NB4 (cell line): Measurements from ENCODE around the gene PSENEN.

ENCODE experiments used
- DNase-seq: peaks from one replicate; pipeline ENCODE4 v3.0.0; 2010; ENCODE audit warnings: low read depth
- H3K4me3 ChIP-seq: one replicate; pipeline ENCODE4 v1.5.1; 2011; ENCODE audit warnings: mild to moderate bottlenecking, low read depth, low read length, moderate library complexity
- MYC ChIP-seq: IDR thresholded peaks from 2 replicates; pipeline ENCODE4 v1.6.1; 2011; ENCODE audit warnings: low read depth, low read length
- POLR2A ChIP-seq: IDR thresholded peaks from 2 replicates; pipeline ENCODE4 v1.6.1; 2011; ENCODE audit warnings: mild to moderate bottlenecking; ENCODE audit not compliant: insufficient read length; ENCODE audit errors: extremely low read depth
- TF ChIP-seq, protein P1 (sequence below): IDR thresholded peaks from 2 replicates; pipeline ENCODE4 v1.6.1; 2011; ENCODE audit warnings: low read depth, low read length
- TF ChIP-seq, protein P2 (sequence below): IDR thresholded peaks from one replicate; pipeline ENCODE4 v1.5.1; 2012; ENCODE audit warnings: low read depth, low read length

PSENEN gene

DNA sequence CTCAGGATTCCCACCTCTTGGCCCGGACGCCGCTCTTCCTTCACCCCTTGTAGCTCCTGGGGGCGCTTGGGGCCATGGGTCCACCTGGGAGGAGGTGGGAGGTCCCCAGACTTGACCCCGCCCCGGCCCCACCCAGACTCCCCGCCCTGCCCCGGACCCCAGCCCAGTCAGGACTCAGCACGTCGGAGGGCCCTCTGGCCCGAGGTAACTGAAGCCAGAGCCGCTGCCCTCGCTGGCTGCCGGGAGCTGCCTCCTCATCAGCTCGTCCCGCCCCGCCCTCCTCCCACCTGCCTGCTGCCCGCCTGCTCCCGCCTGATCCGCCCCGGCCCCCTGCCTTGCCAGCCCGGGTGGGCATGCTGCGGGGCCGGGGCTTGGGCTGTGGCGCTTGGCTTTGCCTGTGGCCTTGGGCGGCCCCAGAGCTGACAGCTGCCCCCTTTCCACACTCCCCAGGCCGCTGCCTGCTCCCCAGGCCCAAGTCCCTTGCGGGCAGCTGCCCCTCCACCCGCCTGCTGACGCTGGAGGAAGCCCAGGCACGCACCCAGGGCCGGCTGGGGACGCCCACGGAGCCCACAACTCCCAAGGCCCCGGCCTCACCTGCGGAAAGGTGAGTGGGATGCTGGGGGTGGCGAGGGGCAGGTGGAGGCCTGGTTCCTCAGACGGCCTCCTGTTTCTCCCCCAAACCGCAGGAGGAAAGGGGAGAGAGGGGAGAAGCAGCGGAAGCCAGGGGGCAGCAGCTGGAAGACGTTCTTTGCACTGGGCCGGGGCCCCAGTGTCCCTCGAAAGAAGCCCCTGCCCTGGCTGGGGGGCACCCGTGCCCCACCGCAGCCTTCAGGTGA, 39.3 kb downstream of the PSENEN start:
- H3K4me3 ChIP-seq, result no peak overlapping the region
- TF ChIP-seq MYC, result no peak
- TF ChIP-seq, protein P1, sequence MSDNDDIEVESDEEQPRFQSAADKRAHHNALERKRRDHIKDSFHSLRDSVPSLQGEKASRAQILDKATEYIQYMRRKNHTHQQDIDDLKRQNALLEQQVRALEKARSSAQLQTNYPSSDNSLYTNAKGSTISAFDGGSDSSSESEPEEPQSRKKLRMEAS, result no peak
- TF ChIP-seq POLR2A, result no peak
- TF ChIP-seq, protein P2, sequence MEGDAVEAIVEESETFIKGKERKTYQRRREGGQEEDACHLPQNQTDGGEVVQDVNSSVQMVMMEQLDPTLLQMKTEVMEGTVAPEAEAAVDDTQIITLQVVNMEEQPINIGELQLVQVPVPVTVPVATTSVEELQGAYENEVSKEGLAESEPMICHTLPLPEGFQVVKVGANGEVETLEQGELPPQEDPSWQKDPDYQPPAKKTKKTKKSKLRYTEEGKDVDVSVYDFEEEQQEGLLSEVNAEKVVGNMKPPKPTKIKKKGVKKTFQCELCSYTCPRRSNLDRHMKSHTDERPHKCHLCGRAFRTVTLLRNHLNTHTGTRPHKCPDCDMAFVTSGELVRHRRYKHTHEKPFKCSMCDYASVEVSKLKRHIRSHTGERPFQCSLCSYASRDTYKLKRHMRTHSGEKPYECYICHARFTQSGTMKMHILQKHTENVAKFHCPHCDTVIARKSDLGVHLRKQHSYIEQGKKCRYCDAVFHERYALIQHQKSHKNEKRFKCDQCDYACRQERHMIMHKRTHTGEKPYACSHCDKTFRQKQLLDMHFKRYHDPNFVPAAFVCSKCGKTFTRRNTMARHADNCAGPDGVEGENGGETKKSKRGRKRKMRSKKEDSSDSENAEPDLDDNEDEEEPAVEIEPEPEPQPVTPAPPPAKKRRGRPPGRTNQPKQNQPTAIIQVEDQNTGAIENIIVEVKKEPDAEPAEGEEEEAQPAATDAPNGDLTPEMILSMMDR, result no peak
- no peak for DNase-seq

DNA sequence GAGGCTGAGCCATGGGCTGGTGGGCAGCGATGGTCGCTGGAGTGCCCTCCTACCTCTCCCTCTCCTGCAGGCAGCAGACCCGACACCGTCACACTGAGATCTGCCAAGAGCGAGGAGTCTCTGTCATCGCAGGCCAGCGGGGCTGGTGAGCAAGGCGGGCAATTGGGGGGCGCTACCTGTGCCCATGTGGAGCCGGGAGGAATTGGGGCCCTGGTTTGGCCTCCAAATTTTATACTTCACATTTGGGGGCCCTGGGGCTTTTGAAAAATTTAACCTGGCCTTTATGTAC, 39.8 kb downstream of the PSENEN start:
- no peak for DNase-seq
- TF ChIP-seq, protein P1, result no peak
- TF ChIP-seq, protein P2, result no peak
- TF ChIP-seq POLR2A (no peak), MYC (no peak)
- no peak overlapping the region for H3K4me3 ChIP-seq

DNA sequence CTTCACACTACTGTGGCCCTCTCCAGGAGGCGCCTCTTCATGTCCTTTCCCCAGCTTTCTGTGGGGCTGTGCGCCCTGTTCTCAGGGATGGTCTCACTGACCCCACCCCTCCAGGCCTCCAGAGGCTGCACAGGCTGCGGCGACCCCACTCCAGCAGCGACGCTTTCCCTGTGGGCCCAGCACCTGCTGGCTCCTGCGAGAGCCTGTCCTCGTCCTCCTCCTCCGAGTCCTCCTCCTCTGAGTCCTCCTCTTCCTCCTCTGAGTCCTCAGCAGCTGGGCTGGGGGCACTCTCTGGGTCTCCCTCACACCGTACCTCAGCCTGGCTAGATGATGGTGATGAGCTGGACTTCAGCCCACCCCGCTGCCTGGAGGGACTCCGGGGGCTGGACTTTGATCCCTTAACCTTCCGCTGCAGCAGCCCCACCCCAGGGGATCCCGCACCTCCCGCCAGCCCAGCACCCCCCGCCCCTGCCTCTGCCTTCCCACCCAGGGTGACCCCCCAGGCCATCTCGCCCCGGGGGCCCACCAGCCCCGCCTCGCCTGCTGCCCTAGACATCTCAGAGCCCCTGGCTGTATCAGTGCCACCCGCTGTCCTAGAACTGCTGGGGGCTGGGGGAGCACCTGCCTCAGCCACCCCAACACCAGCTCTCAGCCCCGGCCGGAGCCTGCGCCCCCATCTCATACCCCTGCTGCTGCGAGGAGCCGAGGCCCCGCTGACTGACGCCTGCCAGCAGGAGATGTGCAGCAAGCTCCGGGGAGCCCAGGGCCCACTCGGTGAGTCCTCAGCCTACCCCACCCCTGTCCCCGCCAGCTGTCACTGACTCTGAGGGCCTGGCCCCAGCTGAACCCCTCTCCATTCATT, 41.1 kb downstream of the PSENEN start:
- H3K4me3 ChIP-seq, result no peak overlapping the region
- TF ChIP-seq MYC (no peak), POLR2A (no peak)
- TF ChIP-seq, protein P1, result no peak
- TF ChIP-seq, protein P2, result no peak
- DNase-seq, result no peak

DNA sequence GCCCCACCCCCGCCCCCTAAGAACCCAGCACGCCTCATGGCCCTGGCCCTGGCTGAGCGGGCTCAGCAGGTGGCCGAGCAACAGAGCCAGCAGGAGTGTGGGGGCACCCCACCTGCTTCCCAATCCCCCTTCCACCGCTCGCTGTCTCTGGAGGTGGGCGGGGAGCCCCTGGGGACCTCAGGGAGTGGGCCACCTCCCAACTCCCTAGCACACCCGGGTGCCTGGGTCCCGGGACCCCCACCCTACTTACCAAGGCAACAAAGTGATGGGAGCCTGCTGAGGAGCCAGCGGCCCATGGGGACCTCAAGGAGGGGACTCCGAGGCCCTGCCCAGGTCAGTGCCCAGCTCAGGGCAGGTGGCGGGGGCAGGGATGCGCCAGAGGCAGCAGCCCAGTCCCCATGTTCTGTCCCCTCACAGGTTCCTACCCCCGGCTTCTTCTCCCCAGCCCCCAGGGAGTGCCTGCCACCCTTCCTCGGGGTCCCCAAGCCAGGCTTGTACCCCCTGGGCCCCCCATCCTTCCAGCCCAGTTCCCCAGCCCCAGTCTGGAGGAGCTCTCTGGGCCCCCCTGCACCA, 41.9 kb downstream of the PSENEN start:
- no peak for DNase-seq
- TF ChIP-seq POLR2A (no peak), MYC (no peak)
- TF ChIP-seq, protein P2, result no peak
- TF ChIP-seq, protein P1, result no peak
- H3K4me3 ChIP-seq, result no peak overlapping the region

DNA sequence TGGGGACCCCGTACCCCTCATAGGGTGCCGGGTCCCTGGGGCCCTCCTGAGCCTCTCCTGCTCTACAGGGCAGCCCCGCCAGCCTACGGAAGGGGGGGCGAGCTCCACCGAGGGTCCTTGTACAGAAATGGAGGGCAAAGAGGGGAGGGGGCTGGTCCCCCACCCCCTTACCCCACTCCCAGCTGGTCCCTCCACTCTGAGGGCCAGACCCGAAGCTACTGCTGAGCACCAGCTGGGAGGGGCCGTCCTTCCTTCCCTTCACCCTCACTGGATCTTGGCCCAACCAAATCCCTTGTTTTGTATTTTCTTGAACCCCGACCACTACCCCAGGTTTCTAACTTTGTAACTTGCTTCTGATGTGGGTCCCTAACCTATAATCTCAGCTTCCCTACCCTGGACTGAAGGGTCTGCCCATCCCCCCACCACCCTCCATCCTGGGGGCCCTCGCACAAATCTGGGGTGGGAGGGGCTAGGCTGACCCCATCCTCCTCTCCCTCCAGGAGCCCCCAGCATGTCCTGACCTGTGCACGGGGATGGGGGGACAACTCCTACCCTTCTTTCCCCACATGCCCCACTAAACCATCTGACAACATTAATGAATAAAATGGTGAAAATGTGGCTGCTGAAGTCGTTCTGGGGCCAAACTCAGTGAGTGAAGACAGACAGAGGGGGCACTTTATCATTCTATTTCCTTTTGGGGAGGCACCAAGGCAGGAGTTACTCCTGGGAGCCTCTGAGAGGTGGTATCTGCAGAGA, 42.9 kb downstream of the PSENEN start:
- TF ChIP-seq POLR2A (no peak), MYC (no peak)
- TF ChIP-seq, protein P1, result no peak
- TF ChIP-seq, protein P2, result no peak
- H3K4me3 ChIP-seq, result no peak overlapping the region
- DNase-seq, result no peak
